ENCODE measurements around the gene ADCYAP1R1.

DNA sequence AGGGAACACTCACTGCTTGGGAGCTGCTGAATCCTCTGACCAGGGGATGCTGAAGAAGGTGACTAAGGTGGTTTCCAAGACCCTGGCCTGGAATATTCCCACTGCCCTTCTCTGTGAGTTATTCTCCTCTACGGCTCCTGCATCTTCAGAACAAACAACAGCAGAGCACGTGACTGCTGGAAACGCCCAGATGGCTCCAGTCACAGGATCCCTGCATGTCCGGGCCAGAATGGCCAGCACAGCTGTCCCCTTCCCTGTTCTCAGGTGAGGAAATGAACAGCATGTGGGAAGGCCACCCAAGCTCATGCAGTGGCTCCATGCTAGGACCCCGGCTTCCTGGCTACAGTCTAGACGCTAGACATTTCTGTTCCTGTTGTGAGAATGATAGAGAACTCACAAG, 45.3 kb upstream of the ADCYAP1R1 start:
- TF ChIP-seq, protein P1, sequence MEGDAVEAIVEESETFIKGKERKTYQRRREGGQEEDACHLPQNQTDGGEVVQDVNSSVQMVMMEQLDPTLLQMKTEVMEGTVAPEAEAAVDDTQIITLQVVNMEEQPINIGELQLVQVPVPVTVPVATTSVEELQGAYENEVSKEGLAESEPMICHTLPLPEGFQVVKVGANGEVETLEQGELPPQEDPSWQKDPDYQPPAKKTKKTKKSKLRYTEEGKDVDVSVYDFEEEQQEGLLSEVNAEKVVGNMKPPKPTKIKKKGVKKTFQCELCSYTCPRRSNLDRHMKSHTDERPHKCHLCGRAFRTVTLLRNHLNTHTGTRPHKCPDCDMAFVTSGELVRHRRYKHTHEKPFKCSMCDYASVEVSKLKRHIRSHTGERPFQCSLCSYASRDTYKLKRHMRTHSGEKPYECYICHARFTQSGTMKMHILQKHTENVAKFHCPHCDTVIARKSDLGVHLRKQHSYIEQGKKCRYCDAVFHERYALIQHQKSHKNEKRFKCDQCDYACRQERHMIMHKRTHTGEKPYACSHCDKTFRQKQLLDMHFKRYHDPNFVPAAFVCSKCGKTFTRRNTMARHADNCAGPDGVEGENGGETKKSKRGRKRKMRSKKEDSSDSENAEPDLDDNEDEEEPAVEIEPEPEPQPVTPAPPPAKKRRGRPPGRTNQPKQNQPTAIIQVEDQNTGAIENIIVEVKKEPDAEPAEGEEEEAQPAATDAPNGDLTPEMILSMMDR (IDR thresholded peaks at IDR 0.05; ENCODE audit: low read depth, low read length), result no peak
- TF ChIP-seq EZH2phosphoT487 (IDR thresholded peaks at IDR 0.05; ENCODE audit: low read depth), result no peak

All from OCI-LY3 (cell line).